Measurements from ENCODE around the gene CNN3. TPM values are rescaled to one million over a fixed set of nuclear protein-coding genes. Genes with fewer than 3 reads are reported as not detected.

The CNN3 gene
- total RNA-seq, 3 donors from 2014 or later: 146 to 330 (median 195) TPM

- Histone ChIP-seq H3K9me3 (no peaks in the 10 kb centered on the region), H3K27ac (peak overlapping the region; percentile 27 to 99), H3K36me3 (no peaks in the 10 kb centered on the region), H3K27me3 (no peaks in the 10 kb centered on the region), H3K4me1 (peaks cover 10% of the 10 kb centered on the region in 2 donors), H3K4me3 (no peak overlapping the region)
- intact Hi-C loops (cut with DNase I; ENCODE audit: low total_unique reads): loop anchor here (2.0 to 10.0 kb wide), 2 partner anchors 21 to 59 kb away; partner anchors contain the start of gene CNN3
- TF ChIP-seq CTCF (IDR thresholded peaks at IDR 0.05) (no peak), POLR2A (IDR thresholded peaks at IDR 0.05) (no peak), POLR2AphosphoS5 (IDR thresholded peaks at IDR 0.05) (no peak)
- no peak for DNase-seq (ENCODE audit: low spot score in 2 of 2)
These were observed 60.6 kb downstream of the CNN3 start for GRCh38 chr1:94866164-94866807.

GRCh38 chr1:94865360-94865759 lies 61.5 kb downstream of the CNN3 start:
- H3K9me3 ChIP-seq: no peaks in the 10 kb centered on the region
- no peaks in the 10 kb centered on the region for H3K27me3 ChIP-seq
- no peak for DNase-seq (ENCODE audit: low spot score in 2 of 2)
- no peaks in the 10 kb centered on the region for H3K36me3 ChIP-seq
- H3K4me1 ChIP-seq: peaks cover 10% of the 10 kb centered on the region in 2 donors
- peak overlapping the region; percentile 93 to 99 for H3K27ac ChIP-seq
- intact Hi-C loops (cut with DNase I; ENCODE audit: low total_unique reads): loop anchor here (10.0 kb wide), 1 partner anchor 59 kb away; the partner anchor contains the start of gene CNN3
- no peak for TF ChIP-seq CTCF (IDR thresholded peaks at IDR 0.05)
- TF ChIP-seq POLR2AphosphoS5 (IDR thresholded peaks at IDR 0.05): peak in 1 of 3 donors; percentile 60
- no peak for TF ChIP-seq POLR2A (IDR thresholded peaks at IDR 0.05)
- H3K4me3 ChIP-seq: peak overlapping the region in 1 of 3 donors; percentile 6

- H3K27ac ChIP-seq: peak overlapping the region; percentile 93 to 99
These were observed 62.1 kb downstream of the CNN3 start for GRCh38 chr1:94864821-94865220.

GRCh38 chr1:94863919-94864318 lies 63.0 kb downstream of the CNN3 start:
- no peak for TF ChIP-seq CTCF (IDR thresholded peaks at IDR 0.05)
- TF ChIP-seq POLR2AphosphoS5 (IDR thresholded peaks at IDR 0.05): peak; percentile 77 to 84 (median 79)
- Histone ChIP-seq H3K4me1 (peaks cover 10% of the 10 kb centered on the region in 2 donors), H3K36me3 (no peaks in the 10 kb centered on the region), H3K27ac (peak overlapping the region; percentile 93 to 99), H3K9me3 (no peaks in the 10 kb centered on the region), H3K4me3 (peak overlapping the region in 2 of 3 donors; percentile 15 to 49), H3K27me3 (no peaks in the 10 kb centered on the region)
- peak in 1 of 2 donors; percentile 71 for DNase-seq (ENCODE audit: low spot score in 2 of 2)
- intact Hi-C loops (cut with DNase I; ENCODE audit: low total_unique reads): loop anchor here (10.0 kb wide), 1 partner anchor 61 kb away; the partner anchor contains the start of gene CNN3

More at GRCh38 chr1:94864821-94865220, 62.1 kb downstream of the CNN3 start:
- intact Hi-C loops (cut with DNase I; ENCODE audit: low total_unique reads): loop anchor here (10.0 kb wide), 1 partner anchor 60 kb away; the partner anchor contains the start of gene CNN3
- H3K9me3 ChIP-seq: no peaks in the 10 kb centered on the region
- H3K27me3 ChIP-seq: no peaks in the 10 kb centered on the region
- peaks cover 10% of the 10 kb centered on the region in 2 donors for H3K4me1 ChIP-seq
- H3K4me3 ChIP-seq: peak overlapping the region in 1 of 3 donors; percentile 49
- no peak for TF ChIP-seq POLR2A (IDR thresholded peaks at IDR 0.05)
- TF ChIP-seq POLR2AphosphoS5 (IDR thresholded peaks at IDR 0.05): peak in 2 of 3 donors; percentile 39 to 48
- TF ChIP-seq CTCF (IDR thresholded peaks at IDR 0.05): no peak
- no peaks in the 10 kb centered on the region for H3K36me3 ChIP-seq
- peak in 1 of 2 donors; percentile 55 for DNase-seq (ENCODE audit: low spot score in 2 of 2)

- no peaks in the 10 kb centered on the region for H3K36me3 ChIP-seq
- intact Hi-C loops (cut with DNase I; ENCODE audit: low total_unique reads): loop anchor here (10.0 kb wide), 1 partner anchor 61 kb away; the partner anchor contains the start of gene CNN3
- DNase-seq (ENCODE audit: low spot score in 2 of 2): peak in 1 of 2 donors; percentile 35
- TF ChIP-seq CTCF (IDR thresholded peaks at IDR 0.05): no peak
- TF ChIP-seq POLR2AphosphoS5 (IDR thresholded peaks at IDR 0.05): no peak
- TF ChIP-seq POLR2A (IDR thresholded peaks at IDR 0.05): no peak
- H3K4me1 ChIP-seq: peaks cover 10% of the 10 kb centered on the region in 2 donors
- H3K27me3 ChIP-seq: no peaks in the 10 kb centered on the region
- H3K9me3 ChIP-seq: no peaks in the 10 kb centered on the region
- peak overlapping the region in 2 of 3 donors; percentile 15 to 49 for H3K4me3 ChIP-seq
- H3K27ac ChIP-seq: peak overlapping the region; percentile 93 to 99
These were observed 63.5 kb downstream of the CNN3 start for GRCh38 chr1:94863297-94863911.

Data from breast epithelium (tissue), 4 donors.